Effector memory CD4-positive, alpha-beta T cell (primary cell): ENCODE measurements around the gene EPC1.

Experiments
- DNase-seq, 3 donors: peaks; one replicate each; pipeline ENCODE4 v3.0.0-alpha.2; 2020
- H3K27ac ChIP-seq: 2 replicates; pipeline ENCODE4 v1.7.0; 2013; ENCODE audit warnings: mild to moderate bottlenecking, low read length, moderate library complexity; ENCODE audit not compliant: insufficient read depth, poor library complexity, severe bottlenecking
- H3K27me3 ChIP-seq: replicated peaks from 2 replicates; pipeline ENCODE4 v1.7.0; 2013; ENCODE audit warnings: mild to moderate bottlenecking, low read length; ENCODE audit not compliant: insufficient read depth, control insufficient read depth, poor library complexity, severe bottlenecking
- H3K36me3 ChIP-seq: 2 replicates; pipeline ENCODE4 v1.7.0; 2013; ENCODE audit warnings: mild to moderate bottlenecking, low read length, moderate library complexity; ENCODE audit not compliant: control insufficient read depth, insufficient read depth
- H3K4me1 ChIP-seq: 2 replicates; pipeline ENCODE4 v1.7.0; 2013; ENCODE audit warnings: low read length, mild to moderate bottlenecking; ENCODE audit not compliant: control insufficient read depth, insufficient read depth, poor library complexity, severe bottlenecking
- H3K4me3 ChIP-seq: 2 replicates; pipeline ENCODE4 v1.7.0; 2013; ENCODE audit warnings: low read length, low read depth, mild to moderate bottlenecking; ENCODE audit not compliant: insufficient read depth, poor library complexity, severe bottlenecking
- H3K9me3 ChIP-seq: 2 replicates; pipeline ENCODE4 v1.7.0; 2013; ENCODE audit warnings: mild to moderate bottlenecking, low read length, moderate library complexity; ENCODE audit not compliant: control insufficient read depth

EPC1 gene

GRCh38 chr10:32326680-32327363, 20.1 kb downstream of the EPC1 start:
- DNase-seq: no peak

GRCh38 chr10:32326119-32326518, 20.8 kb downstream of the EPC1 start:
- no peaks in the 10 kb centered on the region for H3K36me3 ChIP-seq
- peaks cover 54% of the 10 kb centered on the region for H3K4me1 ChIP-seq
- H3K27me3 ChIP-seq: no peaks in the 10 kb centered on the region
- H3K4me3 ChIP-seq: no peak overlapping the region
- DNase-seq: no peak
- no peaks in the 10 kb centered on the region for H3K9me3 ChIP-seq
- no peak overlapping the region for H3K27ac ChIP-seq

More at GRCh38 chr10:32326680-32327363, 20.1 kb downstream of the EPC1 start:
- Histone ChIP-seq H3K36me3 (no peaks in the 10 kb centered on the region), H3K4me3 (no peak overlapping the region), H3K4me1 (peaks cover 57% of the 10 kb centered on the region), H3K27ac (no peak overlapping the region), H3K27me3 (no peaks in the 10 kb centered on the region), H3K9me3 (no peaks in the 10 kb centered on the region)

- DNase-seq: no peak
- no peak overlapping the region for H3K27ac ChIP-seq
- H3K4me1 ChIP-seq: peaks cover 37% of the 10 kb centered on the region
- no peaks in the 10 kb centered on the region for H3K36me3 ChIP-seq
- no peaks in the 10 kb centered on the region for H3K27me3 ChIP-seq
- no peak overlapping the region for H3K4me3 ChIP-seq
- no peaks in the 10 kb centered on the region for H3K9me3 ChIP-seq
Observed at GRCh38 chr10:32323051-32323450, 23.9 kb downstream of the EPC1 start.

- no peak overlapping the region for H3K27ac ChIP-seq
- H3K36me3 ChIP-seq: no peaks in the 10 kb centered on the region
- DNase-seq: no peak
- peaks cover 22% of the 10 kb centered on the region for H3K4me1 ChIP-seq
- H3K4me3 ChIP-seq: no peak overlapping the region
- H3K27me3 ChIP-seq: no peaks in the 10 kb centered on the region
- no peaks in the 10 kb centered on the region for H3K9me3 ChIP-seq
Observed at GRCh38 chr10:32321016-32321631, 25.8 kb downstream of the EPC1 start.

GRCh38 chr10:32318476-32318896, 28.5 kb downstream of the EPC1 start:
- Histone ChIP-seq H3K36me3 (no peaks in the 10 kb centered on the region), H3K4me1 (peaks cover 29% of the 10 kb centered on the region), H3K4me3 (peak overlapping the region; percentile 27), H3K27ac (peak overlapping the region; percentile 26), H3K27me3 (no peaks in the 10 kb centered on the region), H3K9me3 (no peaks in the 10 kb centered on the region)
- DNase-seq: no peak

- H3K9me3 ChIP-seq: no peaks in the 10 kb centered on the region
- H3K4me1 ChIP-seq: peaks cover 29% of the 10 kb centered on the region
- H3K4me3 ChIP-seq: no peak overlapping the region
- no peaks in the 10 kb centered on the region for H3K36me3 ChIP-seq
- DNase-seq: no peak
- no peaks in the 10 kb centered on the region for H3K27me3 ChIP-seq
- H3K27ac ChIP-seq: peak overlapping the region; percentile 26
Observed at GRCh38 chr10:32317795-32318357, 29.1 kb downstream of the EPC1 start.

GRCh38 chr10:32315424-32315823, 31.5 kb downstream of the EPC1 start:
- no peak for DNase-seq

GRCh38 chr10:32314588-32314987, 32.4 kb downstream of the EPC1 start:
- Histone ChIP-seq H3K36me3 (peaks cover 8% of the 10 kb centered on the region), H3K4me1 (peaks cover 41% of the 10 kb centered on the region), H3K27me3 (no peaks in the 10 kb centered on the region), H3K27ac (no peak overlapping the region), H3K4me3 (no peak overlapping the region), H3K9me3 (no peaks in the 10 kb centered on the region)
- no peak for DNase-seq

More at GRCh38 chr10:32315424-32315823, 31.5 kb downstream of the EPC1 start:
- Histone ChIP-seq H3K4me1 (peaks cover 36% of the 10 kb centered on the region), H3K9me3 (no peaks in the 10 kb centered on the region), H3K27me3 (no peaks in the 10 kb centered on the region), H3K27ac (no peak overlapping the region), H3K36me3 (peaks cover 4% of the 10 kb centered on the region), H3K4me3 (no peak overlapping the region)

GRCh38 chr10:32308027-32308603, 38.8 kb downstream of the EPC1 start:
- peak overlapping the region; percentile 33 for H3K27ac ChIP-seq
- peaks cover 22% of the 10 kb centered on the region for H3K4me1 ChIP-seq
- H3K27me3 ChIP-seq: no peaks in the 10 kb centered on the region
- peaks cover 19% of the 10 kb centered on the region for H3K36me3 ChIP-seq
- DNase-seq: no peak
- peak overlapping the region; percentile 34 for H3K4me3 ChIP-seq
- no peaks in the 10 kb centered on the region for H3K9me3 ChIP-seq

GRCh38 chr10:32307609-32308008, 39.3 kb downstream of the EPC1 start:
- no peak for DNase-seq
- Histone ChIP-seq H3K4me3 (no peak overlapping the region), H3K27me3 (no peaks in the 10 kb centered on the region), H3K36me3 (peaks cover 19% of the 10 kb centered on the region), H3K27ac (peak overlapping the region; percentile 33), H3K4me1 (peaks cover 22% of the 10 kb centered on the region), H3K9me3 (no peaks in the 10 kb centered on the region)
